Hematopoietic multipotent progenitor cell treated with erythropoietin and hydrocortisone succinate and interleukin-3 and kit ligand, for 17 days (in vitro differentiated cells): ENCODE data around the gene TMPO.
"Not testable (repeated sequence)": the region's sequence is repeated elsewhere in the genome, so short reads cannot be mapped to it uniquely, and the experiment has no call there.

Experiments used
- DNase-seq: peaks from one replicate; pipeline ENCODE4 v3.0.0-alpha.2; 2015; ENCODE audit warnings: low spot score

Gene TMPO, protein sequence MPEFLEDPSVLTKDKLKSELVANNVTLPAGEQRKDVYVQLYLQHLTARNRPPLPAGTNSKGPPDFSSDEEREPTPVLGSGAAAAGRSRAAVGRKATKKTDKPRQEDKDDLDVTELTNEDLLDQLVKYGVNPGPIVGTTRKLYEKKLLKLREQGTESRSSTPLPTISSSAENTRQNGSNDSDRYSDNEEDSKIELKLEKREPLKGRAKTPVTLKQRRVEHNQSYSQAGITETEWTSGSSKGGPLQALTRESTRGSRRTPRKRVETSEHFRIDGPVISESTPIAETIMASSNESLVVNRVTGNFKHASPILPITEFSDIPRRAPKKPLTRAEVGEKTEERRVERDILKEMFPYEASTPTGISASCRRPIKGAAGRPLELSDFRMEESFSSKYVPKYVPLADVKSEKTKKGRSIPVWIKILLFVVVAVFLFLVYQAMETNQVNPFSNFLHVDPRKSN

GRCh38 chr12:98515287-98516110 is at the start of gene TMPO:
TMPO (plus strand) TSS chr12:98515590; CDS start chr12:98515868, 278 bp downstream.
- DNase-seq, result peak; percentile 92

- DNase-seq, result no peak
These were observed 49.3 kb upstream of the TMPO start for GRCh38 chr12:98465950-98466602.

DNA sequence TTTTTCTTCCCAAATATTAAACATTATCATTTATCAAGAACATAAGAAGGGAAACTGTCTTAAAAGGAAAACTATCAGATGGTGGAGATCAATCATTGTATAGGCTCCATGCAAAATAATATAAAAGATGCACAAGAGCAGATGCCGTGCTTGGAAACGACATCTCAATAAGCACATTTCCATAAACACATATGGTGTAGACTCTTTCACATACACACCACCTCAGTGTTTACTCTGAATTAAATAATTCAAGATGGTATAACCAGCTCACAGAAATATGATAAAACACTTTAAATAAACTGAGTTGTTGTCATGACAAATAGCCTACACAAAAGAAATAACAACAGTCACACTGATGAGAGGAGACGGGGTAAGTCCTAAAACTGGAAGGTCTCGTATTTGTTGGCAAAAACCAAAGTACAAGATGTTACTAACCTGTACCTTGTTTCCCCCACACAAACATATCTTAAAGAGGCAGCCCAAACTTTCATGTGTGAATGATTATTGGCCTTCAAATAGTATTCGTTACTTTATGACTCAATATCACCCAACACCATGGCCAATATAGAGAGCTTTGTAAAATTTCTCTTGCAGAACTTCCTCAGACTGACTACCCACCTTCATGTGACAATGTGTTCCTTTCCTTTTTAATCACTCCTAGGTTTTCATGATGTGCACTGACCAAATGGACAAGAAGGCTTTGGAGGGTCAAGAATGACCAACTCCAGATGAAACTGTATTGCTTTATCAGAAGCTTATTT is 48.6 kb upstream of the TMPO start:
- DNase-seq, result no peak

GRCh38 chr12:98469109-98469508 is 46.3 kb upstream of the TMPO start:
- no peak for DNase-seq

DNA sequence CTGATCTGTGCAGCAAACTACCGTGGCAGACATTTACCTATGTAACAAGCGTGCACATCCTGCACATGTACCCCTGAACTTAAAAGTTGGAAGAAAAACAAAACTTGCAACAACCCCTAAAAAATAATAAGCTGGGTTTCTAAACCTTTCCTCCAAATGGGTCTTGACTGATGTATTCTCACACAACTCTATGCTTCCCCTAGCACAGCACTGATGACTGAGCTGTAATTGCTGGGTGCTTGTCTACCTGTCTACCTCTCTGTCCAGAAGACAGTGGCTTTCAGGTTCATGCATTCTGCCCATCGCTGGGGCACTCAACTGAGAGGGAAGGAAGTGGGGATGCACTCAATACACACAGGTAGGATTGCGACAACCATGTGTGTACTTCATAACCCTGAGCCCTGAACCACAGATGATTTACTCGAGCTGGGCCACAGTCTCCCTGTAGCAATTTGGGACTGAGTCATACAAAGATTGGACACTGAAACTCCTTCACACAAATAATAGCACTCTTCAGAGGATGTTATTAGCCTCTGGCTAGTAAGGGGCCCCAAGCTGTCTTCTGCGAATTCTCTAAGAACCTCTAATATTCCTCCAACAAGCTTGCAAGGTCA is 44.8 kb upstream of the TMPO start:
- DNase-seq, result no peak

GRCh38 chr12:98471085-98471484 is 44.3 kb upstream of the TMPO start:
- DNase-seq, result no peak

GRCh38 chr12:98475565-98475908 is 39.9 kb upstream of the TMPO start:
- DNase-seq, result no peak

DNA sequence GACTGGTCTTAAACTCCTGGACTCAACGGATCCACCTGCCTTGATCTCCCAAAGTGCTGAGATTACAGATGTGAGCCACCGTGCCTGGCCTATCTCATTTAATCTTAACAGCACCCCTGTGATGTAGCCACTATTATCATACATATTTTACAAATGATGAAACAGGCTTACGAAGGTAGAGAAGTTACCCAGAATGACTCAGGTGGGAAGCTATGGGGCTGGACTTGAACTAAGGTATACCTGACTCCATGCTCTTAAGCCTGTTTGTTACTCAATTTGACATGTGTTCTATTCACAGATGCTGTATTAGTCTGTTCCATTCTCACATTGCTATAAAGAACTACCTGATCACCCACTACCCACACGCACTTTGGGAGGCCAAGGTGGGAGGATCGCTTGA is 36.8 kb upstream of the TMPO start:
- no peak for DNase-seq

GRCh38 chr12:98483621-98484503 is 31.5 kb upstream of the TMPO start:
- no peak for DNase-seq

- no peak for DNase-seq
These were observed 29.5 kb upstream of the TMPO start for GRCh38 chr12:98485792-98486340.

DNA sequence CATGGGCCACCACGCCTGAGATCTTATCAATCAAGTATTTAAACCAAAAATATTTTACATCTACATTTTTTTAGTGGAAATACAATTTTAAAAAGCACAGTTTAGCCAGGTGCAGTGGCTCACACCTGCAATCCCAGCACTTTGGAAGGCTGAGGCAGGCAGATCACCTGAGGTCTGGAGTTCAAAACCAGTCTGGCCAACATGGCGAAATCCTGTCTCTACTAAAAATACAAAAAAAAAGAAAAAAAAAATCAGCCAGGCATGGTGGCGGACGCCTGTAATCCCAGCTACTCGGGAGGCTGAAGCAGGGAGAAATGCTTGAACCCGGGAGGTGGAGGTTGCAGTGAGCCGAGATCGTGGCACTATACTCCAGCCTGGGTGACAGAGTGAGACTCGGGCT is 27.0 kb upstream of the TMPO start:
- DNase-seq, result not testable (repeated sequence)

DNA sequence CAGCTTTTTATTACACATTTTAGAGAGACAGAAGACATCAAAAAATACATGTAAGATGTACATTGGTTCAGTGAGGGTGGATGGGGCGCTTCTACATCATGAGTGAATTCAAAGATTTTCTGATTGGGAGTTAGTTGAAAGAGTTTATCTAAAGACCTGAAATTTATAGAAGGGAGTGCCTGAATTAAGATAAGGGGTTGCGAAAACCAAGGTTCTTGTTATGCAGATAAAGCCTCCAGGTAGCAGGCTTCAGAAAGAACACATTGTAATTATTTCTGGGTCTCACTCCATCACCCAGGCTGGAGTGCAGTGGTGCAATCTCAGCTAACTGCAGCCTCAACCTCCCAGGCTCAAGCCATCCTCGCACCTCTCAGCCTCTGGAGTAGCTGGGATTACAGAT is 26.2 kb upstream of the TMPO start:
- no peak for DNase-seq

DNA sequence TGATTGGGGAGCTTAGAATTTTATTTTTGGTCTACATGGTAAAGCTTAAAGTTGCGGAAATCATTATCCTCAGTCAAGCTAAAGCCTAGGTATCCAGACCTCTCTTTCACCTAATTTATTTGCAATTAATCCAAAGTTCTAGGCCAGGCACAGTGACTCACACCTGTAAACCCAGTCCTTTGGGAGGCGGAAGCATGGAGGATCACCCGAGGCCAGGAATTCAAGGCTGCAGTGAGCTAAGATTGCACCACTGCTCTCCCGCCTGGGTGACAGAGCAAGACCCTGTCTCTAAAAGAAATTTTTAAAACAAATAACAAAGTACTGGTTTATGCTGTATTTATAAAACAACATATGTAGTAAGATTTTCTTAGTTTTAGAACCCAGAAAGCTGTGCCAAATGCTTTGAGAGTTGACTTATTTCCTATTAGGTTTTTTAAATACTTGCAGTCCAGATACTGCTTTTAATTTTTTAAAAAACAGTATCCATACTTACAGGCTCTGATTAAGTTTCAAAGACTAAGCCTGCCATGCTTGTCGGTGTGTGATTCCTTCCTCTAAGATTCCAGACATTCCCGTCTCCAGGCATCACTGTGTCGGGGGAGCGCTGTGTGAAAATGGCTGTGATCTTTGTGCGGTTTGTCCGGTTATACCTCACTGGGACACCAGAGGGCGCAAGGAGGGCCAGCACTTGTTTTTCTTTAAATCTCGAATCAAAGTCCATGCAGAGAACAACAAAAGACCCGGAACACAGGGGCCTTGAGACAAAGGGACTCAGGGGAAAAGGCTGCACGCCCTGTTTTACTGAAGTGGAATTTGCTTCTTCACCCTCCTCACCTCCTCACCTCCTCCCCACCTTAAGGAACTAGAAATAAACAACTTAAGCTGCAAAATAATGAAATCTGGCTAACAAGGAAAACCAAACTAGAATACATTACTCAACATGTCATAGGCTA is 24.6 kb upstream of the TMPO start:
- DNase-seq, result peak; percentile 85

- DNase-seq, result no peak
These were observed 22.7 kb upstream of the TMPO start for GRCh38 chr12:98492580-98493140.

GRCh38 chr12:98501266-98501629 is 14.1 kb upstream of the TMPO start:
- not testable (repeated sequence) for DNase-seq

DNA sequence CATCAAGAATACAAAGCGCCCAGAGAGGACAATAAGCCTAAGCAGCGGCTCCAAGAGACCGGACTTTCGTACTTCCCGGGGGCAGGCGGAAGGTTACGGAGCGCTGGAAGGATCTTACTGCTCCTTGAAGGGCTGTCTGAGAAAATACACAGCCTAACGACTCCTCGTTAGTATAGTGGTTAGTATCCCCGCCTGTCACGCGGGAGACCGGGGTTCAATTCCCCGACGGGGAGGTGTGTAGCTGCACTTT is 12.1 kb upstream of the TMPO start:
- DNase-seq, result peak; percentile 94

DNA sequence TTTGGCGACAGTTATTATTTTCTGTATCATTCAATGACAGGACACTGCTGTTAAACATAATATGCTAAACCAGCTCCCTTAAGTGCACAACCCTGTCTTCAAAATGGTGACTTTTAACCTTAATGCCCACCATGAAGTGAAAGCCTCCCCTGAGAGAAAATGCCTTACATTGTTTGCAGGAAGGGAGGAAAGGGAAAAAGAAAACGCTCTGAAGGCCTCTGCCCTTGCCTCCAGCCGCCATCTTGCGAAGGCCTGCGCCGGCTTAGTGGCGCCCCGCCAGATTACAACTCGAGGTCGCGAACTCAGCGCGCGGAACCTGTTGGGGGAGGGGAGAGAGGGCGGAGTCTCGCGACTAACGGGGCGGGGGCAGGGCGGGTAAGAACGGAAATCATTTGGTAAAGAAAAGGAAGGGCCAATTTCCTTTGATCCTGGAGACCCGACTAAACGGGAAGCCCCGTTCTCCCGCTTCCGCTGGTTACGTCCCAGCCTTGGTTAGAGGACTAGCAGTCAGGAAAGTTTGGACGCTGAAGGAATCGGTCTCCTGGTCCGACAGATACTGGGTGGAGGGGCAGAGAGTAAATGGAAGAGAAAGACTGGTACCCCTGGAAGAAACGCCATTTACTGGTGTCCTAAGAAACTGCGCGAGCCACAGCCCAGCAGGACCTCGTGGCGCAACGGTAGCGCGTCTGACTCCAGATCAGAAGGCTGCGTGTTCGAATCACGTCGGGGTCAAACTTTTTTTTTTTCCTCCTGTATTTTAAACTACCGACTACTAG is 11.6 kb upstream of the TMPO start:
- peak; percentile 90 for DNase-seq

DNA sequence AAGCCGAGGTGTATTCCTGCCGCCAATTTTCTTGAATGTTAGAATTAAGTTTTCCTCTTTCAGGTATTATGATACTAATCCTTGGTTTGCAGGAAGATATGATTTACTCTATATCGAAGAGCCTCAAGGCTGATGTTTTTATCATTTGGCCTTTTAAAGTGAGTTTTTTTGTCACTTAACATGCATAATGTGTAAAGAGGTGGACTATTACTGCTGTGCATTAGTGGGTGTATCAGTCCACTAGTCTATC is 11.1 kb upstream of the TMPO start:
- DNase-seq, result no peak

DNA sequence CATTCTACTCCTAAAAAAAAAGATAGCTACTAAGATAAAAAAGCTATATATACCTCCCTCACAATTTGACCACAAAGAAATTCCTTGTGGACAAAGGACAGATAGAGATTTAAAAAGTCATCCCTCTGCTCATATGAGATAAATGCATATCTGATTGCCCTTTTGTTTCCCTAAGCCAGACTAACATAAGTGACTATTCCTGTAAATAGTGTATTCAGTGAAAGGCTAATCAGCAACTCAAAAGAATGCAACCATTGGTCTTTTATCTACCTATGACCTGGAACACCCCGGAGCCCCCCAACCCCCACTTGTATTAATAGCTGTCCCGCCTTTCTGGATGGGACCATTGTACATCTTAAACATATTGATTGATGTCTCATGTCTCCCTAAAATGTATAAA is 6.3 kb upstream of the TMPO start:
- DNase-seq, result no peak
